Karpas-422 (cell line): ENCODE measurements around the gene PARD3B. TPM values are rescaled to one million over a fixed set of nuclear protein-coding genes. Genes with fewer than 3 reads are reported as not detected.

Experiments used
- DNase-seq: peaks from one replicate; pipeline ENCODE4 v3.0.0-alpha.2; 2015
- H2AFZ ChIP-seq: fragments of 200-600 bp; sonication (generic); 2 replicates; pipeline ENCODE4 v1.6.1; 2014; ENCODE audit warnings: antibody characterized with exemption, low read length, mixed read lengths
- H3K27ac ChIP-seq: fragments of 200-600 bp; sonication (generic); 2 replicates; pipeline ENCODE4 v1.5.1; 2014; ENCODE audit warnings: mild to moderate bottlenecking, low read length, moderate library complexity
- H3K27me3 ChIP-seq: fragments of 200-600 bp; sonication (generic); 2 replicates; pipeline ENCODE4 v1.6.1; 2014; ENCODE audit warnings: low read length, mixed read lengths
- H3K36me3 ChIP-seq: fragments of 200-600 bp; sonication (generic); 2 replicates; pipeline ENCODE4 v1.6.1; 2014; ENCODE audit warnings: low read length, mixed read lengths; ENCODE audit not compliant: insufficient read depth
- H3K4me1 ChIP-seq: fragments of 200-600 bp; sonication (generic); 2 replicates; pipeline ENCODE4 v1.6.1; 2014; ENCODE audit warnings: mild to moderate bottlenecking, low read length, mixed read lengths
- H3K4me2 ChIP-seq: fragments of 200-600 bp; sonication (generic); 2 replicates; pipeline ENCODE4 v1.6.1; 2014; ENCODE audit warnings: low read length, low read depth, mild to moderate bottlenecking; ENCODE audit not compliant: poor library complexity, severe bottlenecking
- H3K4me3 ChIP-seq: fragments of 200-600 bp; sonication (generic); 2 replicates; pipeline ENCODE4 v1.5.1; 2014; ENCODE audit warnings: mild to moderate bottlenecking, antibody characterized with exemption, low read length, mixed read lengths
- H3K79me2 ChIP-seq: fragments of 200-600 bp; sonication (generic); 2 replicates; pipeline ENCODE4 v1.6.1; 2014; ENCODE audit warnings: mild to moderate bottlenecking, low read length, mixed read lengths
- H3K9ac ChIP-seq: fragments of 200-600 bp; sonication (generic); 2 replicates; pipeline ENCODE4 v1.6.0; 2014; ENCODE audit warnings: low read length
- H3K9me2 ChIP-seq: fragments of 200-600 bp; sonication (generic), shearing (Covaris generic); replicated peaks from 2 replicates; pipeline ENCODE4 v1.6.0; 2014; ENCODE audit warnings: mild to moderate bottlenecking, low read length, moderate library complexity; ENCODE audit not compliant: insufficient read depth
- H3K9me3 ChIP-seq: fragments of 300-700, 200-600 bp; sonication (generic); 2 replicates; pipeline ENCODE4 v1.6.1; 2014; ENCODE audit warnings: low read length, mixed read lengths
- H4K20me1 ChIP-seq: fragments of 200-600 bp; sonication (generic); 2 replicates; pipeline ENCODE4 v1.6.1; 2014; ENCODE audit warnings: mild to moderate bottlenecking, antibody characterized with exemption, low read length, low read depth; ENCODE audit not compliant: insufficient read depth
- total RNA-seq: library from RNA; depleted of rRNA; stranded (reverse); fragments of >200 nt; shearing (Covaris generic); gene quantifications from 2 replicates; pipeline ENCODE4 v1.2.3, GENCODE V29; 2014; ENCODE audit warnings: low replicate concordance

PARD3B gene
- total RNA-seq, 1 experiment from 2014 or later = not detected

DNA sequence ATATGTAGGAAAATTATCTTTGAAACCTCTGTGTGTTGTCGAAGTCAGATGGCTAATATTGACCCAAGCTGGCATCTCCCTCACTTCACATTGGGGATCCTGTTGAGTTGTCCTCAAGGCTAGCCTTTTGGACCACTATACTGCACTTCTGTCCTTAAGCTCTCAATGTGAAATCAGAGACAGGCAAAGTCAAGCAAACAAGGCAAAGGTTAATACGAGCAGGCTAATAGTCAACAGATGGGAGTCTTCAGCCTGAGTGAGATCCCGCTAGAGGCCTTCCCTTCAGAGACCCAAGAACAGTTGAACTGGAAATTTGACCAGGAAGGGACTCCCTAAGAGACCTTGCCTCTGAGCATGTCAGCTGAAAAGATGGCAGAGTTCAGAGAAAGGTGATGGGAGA, 475.4 kb downstream of the PARD3B start:
- Histone ChIP-seq H3K4me3 (no peak overlapping the region), H3K36me3 (no peaks in the 10 kb centered on the region), H2AFZ (no peak overlapping the region), H3K9ac (no peak overlapping the region), H3K9me3 (no peaks in the 10 kb centered on the region), H3K27ac (no peak overlapping the region), H3K79me2 (no peaks in the 10 kb centered on the region), H3K4me2 (no peak overlapping the region), H3K4me1 (no peaks in the 10 kb centered on the region), H4K20me1 (no peaks in the 10 kb centered on the region), H3K9me2 (no peaks in the 10 kb centered on the region), H3K27me3 (no peaks in the 10 kb centered on the region)
- no peak for DNase-seq

DNA sequence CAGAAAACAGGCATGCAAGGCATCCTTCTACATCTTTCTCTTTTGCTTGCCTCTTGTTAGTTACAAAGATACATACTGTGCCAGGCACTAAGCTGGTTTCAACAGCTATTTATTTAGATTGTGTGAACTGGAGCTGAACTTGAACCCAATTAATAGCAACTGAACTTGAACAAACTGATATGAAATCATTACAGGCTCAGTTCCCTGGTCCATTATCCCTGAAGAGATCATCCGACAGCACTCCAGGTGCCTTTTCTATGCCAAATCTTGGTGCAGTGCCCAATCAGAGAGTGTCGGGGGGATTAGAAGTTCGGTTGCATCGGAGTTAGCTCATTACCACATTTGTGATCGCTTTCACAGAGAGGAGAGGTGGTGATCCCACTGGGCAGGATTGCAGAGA, 477.6 kb downstream of the PARD3B start:
- no peaks in the 10 kb centered on the region for H3K4me1 ChIP-seq
- no peak overlapping the region for H2AFZ ChIP-seq
- H3K9me3 ChIP-seq = no peaks in the 10 kb centered on the region
- no peak overlapping the region for H3K4me2 ChIP-seq
- H3K4me3 ChIP-seq = no peak overlapping the region
- H3K27ac ChIP-seq = no peak overlapping the region
- no peaks in the 10 kb centered on the region for H4K20me1 ChIP-seq
- DNase-seq = no peak
- no peaks in the 10 kb centered on the region for H3K9me2 ChIP-seq
- no peaks in the 10 kb centered on the region for H3K27me3 ChIP-seq
- no peaks in the 10 kb centered on the region for H3K79me2 ChIP-seq
- H3K36me3 ChIP-seq = no peaks in the 10 kb centered on the region
- H3K9ac ChIP-seq = no peak overlapping the region

GRCh38 chr2:205024822-205025518, 479.7 kb downstream of the PARD3B start:
- no peaks in the 10 kb centered on the region for H3K4me1 ChIP-seq
- no peaks in the 10 kb centered on the region for H3K27me3 ChIP-seq
- no peak overlapping the region for H3K4me3 ChIP-seq
- no peaks in the 10 kb centered on the region for H3K9me3 ChIP-seq
- H3K27ac ChIP-seq = no peak overlapping the region
- no peaks in the 10 kb centered on the region for H4K20me1 ChIP-seq
- DNase-seq = no peak
- no peaks in the 10 kb centered on the region for H3K9me2 ChIP-seq
- H3K36me3 ChIP-seq = no peaks in the 10 kb centered on the region
- H3K4me2 ChIP-seq = no peak overlapping the region
- H2AFZ ChIP-seq = no peak overlapping the region
- H3K9ac ChIP-seq = no peak overlapping the region
- H3K79me2 ChIP-seq = no peaks in the 10 kb centered on the region

DNA sequence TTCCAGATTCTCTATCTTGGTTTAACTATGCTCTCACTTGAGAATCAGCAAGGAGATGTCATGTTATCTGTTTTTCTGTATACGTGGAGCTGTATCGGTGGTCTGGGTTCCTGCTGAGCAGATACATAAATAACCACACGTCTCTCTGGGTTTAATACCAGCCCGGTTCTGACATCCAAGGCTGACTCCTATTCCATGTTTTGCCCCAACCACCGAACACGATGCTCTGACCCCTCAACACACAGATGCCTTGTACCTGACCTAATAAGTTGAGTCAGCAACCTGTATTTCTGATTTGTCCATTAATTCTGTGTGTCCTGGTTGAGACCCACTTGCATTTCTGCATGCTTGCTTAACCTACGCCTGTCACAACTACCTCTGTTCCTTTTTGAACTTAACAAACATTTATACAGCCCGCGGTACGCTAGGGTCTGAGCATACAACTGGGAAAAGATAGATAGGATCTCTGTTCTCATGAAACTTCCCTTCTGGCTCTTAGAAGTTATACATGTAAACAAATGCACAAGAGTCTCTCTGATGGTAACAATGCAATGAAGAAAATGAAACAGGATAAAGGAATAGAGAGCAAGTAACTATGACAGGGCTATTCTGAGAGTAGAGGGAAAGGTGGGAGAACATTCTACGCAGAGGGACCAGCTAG, 480.4 kb downstream of the PARD3B start:
- no peaks in the 10 kb centered on the region for H3K36me3 ChIP-seq
- H3K9me2 ChIP-seq = no peaks in the 10 kb centered on the region
- no peak overlapping the region for H3K4me2 ChIP-seq
- no peak overlapping the region for H3K27ac ChIP-seq
- no peaks in the 10 kb centered on the region for H3K79me2 ChIP-seq
- no peaks in the 10 kb centered on the region for H3K4me1 ChIP-seq
- H3K9ac ChIP-seq = no peak overlapping the region
- H3K9me3 ChIP-seq = no peaks in the 10 kb centered on the region
- no peaks in the 10 kb centered on the region for H3K27me3 ChIP-seq
- no peak overlapping the region for H2AFZ ChIP-seq
- DNase-seq = no peak
- H3K4me3 ChIP-seq = no peak overlapping the region
- no peaks in the 10 kb centered on the region for H4K20me1 ChIP-seq

DNA sequence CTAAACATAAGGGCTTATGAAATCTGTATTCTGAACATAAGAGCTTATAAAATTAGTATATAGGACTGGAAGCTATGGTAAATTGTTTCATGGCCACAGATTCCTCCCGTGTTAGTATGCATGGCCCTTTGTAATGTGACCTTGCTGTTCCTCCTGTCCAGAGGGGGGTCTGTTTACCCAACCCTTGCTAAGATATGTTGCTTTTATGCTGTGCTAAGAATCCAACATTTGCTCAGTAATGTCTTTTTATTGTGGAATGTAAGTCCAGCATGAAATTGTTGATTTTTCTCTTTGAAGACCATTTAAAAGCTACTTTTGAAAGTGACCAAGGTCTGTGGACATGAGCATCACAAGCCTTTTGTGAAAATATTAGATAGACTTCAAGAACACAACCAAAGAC, 485.4 kb downstream of the PARD3B start:
- no peaks in the 10 kb centered on the region for H3K9me2 ChIP-seq
- no peaks in the 10 kb centered on the region for H4K20me1 ChIP-seq
- no peaks in the 10 kb centered on the region for H3K79me2 ChIP-seq
- DNase-seq = no peak
- no peak overlapping the region for H3K4me2 ChIP-seq
- H3K4me1 ChIP-seq = no peaks in the 10 kb centered on the region
- no peak overlapping the region for H3K4me3 ChIP-seq
- H3K9ac ChIP-seq = no peak overlapping the region
- H3K9me3 ChIP-seq = no peaks in the 10 kb centered on the region
- H3K27me3 ChIP-seq = 0 out of 2 replicates have a peak, but pooled peaks cover 2% of the 10 kb centered on the region
- H3K36me3 ChIP-seq = no peaks in the 10 kb centered on the region
- no peak overlapping the region for H3K27ac ChIP-seq
- H2AFZ ChIP-seq = no peak overlapping the region

DNA sequence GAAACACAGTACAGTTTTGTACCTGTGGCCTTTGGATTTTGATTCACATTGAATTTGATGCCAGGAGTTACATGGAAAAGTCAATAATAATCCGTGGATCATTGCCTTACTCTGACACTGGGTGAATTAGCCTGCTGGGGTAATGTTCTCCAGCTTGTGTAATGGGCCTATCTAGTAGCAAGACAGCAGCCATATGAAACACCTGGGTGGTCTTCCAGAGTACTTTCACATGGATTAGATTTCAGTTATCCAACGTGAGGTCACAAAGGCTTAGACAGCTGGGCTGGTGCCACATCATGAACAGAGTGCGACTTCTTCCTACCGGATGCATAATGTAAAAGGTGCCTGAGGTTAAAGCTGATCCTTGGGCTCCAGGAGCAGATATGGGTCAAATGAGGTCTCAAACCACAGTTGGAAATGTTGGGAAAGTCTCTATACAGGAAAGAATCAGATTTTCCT, 486.8 kb downstream of the PARD3B start:
- no peaks in the 10 kb centered on the region for H3K9me3 ChIP-seq
- H2AFZ ChIP-seq = no peak overlapping the region
- no peak overlapping the region for H3K4me3 ChIP-seq
- H3K4me2 ChIP-seq = no peak overlapping the region
- H3K9me2 ChIP-seq = no peaks in the 10 kb centered on the region
- H4K20me1 ChIP-seq = no peaks in the 10 kb centered on the region
- H3K79me2 ChIP-seq = no peaks in the 10 kb centered on the region
- H3K27me3 ChIP-seq = 0 out of 2 replicates have a peak, but pooled peaks cover 2% of the 10 kb centered on the region
- no peaks in the 10 kb centered on the region for H3K4me1 ChIP-seq
- no peak overlapping the region for H3K9ac ChIP-seq
- no peaks in the 10 kb centered on the region for H3K36me3 ChIP-seq
- no peak overlapping the region for H3K27ac ChIP-seq
- DNase-seq = no peak

DNA sequence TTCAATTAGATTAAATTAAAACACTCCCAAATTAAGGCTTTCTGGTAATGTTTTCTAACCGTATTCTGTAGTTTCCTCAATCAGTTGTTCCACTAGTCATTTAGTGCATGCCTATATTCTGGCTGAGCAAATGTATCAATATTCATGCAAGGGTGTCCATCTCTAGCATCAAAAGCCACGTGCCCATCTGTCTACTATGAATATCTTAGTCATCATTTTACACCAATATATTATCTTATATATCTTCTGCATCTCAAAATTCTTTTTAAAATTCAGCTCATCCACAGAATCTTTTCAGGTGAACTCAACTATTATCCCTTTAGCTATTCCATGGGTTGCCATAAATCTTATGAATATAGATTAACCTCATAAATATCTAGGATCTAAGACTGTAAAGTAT, 488.2 kb downstream of the PARD3B start:
- no peaks in the 10 kb centered on the region for H3K9me2 ChIP-seq
- H3K36me3 ChIP-seq = no peaks in the 10 kb centered on the region
- H3K9ac ChIP-seq = no peak overlapping the region
- 0 out of 2 replicates have a peak, but pooled peaks cover 2% of the 10 kb centered on the region for H3K27me3 ChIP-seq
- no peaks in the 10 kb centered on the region for H4K20me1 ChIP-seq
- no peak overlapping the region for H3K4me2 ChIP-seq
- no peak for DNase-seq
- no peak overlapping the region for H2AFZ ChIP-seq
- H3K27ac ChIP-seq = no peak overlapping the region
- no peaks in the 10 kb centered on the region for H3K4me1 ChIP-seq
- no peaks in the 10 kb centered on the region for H3K79me2 ChIP-seq
- H3K4me3 ChIP-seq = no peak overlapping the region
- no peaks in the 10 kb centered on the region for H3K9me3 ChIP-seq

GRCh38 chr2:205034034-205034433, 488.8 kb downstream of the PARD3B start:
- no peak overlapping the region for H3K27ac ChIP-seq
- no peak overlapping the region for H3K9ac ChIP-seq
- H3K9me3 ChIP-seq = no peaks in the 10 kb centered on the region
- no peak for DNase-seq
- 0 out of 2 replicates have a peak, but pooled peaks cover 2% of the 10 kb centered on the region for H3K27me3 ChIP-seq
- H3K79me2 ChIP-seq = no peaks in the 10 kb centered on the region
- H3K36me3 ChIP-seq = no peaks in the 10 kb centered on the region
- no peaks in the 10 kb centered on the region for H4K20me1 ChIP-seq
- no peaks in the 10 kb centered on the region for H3K4me1 ChIP-seq
- H2AFZ ChIP-seq = no peak overlapping the region
- no peak overlapping the region for H3K4me2 ChIP-seq
- H3K9me2 ChIP-seq = no peaks in the 10 kb centered on the region
- no peak overlapping the region for H3K4me3 ChIP-seq
